ENCODE measurements around the gene GCNT2. TPM values are rescaled to one million over a fixed set of nuclear protein-coding genes. Genes with fewer than 3 reads are reported as not detected.

GCNT2 gene
- polyA plus RNA-seq, 3 donors = 3.5 to 10.0 (median 4.3) TPM

DNA sequence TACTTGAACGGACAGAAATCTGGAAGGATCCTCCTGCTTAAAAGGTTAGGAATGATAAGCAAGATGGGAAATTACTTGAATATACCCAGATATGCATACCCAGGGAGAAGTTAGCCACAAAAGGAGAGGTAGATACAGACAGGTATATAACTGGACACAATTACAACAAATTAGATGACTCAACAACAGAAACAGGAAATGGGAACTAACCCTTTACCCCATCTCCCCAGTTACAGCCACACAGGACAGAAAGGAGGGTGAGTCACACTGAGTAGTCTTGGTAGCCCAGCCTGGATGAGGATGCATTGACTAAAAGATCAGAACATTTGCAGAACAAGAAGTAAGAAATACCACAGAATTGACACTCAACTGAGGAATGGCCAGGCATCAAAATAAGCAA lies 112.1 kb downstream of the GCNT2 start:
- TF ChIP-seq, protein P1, sequence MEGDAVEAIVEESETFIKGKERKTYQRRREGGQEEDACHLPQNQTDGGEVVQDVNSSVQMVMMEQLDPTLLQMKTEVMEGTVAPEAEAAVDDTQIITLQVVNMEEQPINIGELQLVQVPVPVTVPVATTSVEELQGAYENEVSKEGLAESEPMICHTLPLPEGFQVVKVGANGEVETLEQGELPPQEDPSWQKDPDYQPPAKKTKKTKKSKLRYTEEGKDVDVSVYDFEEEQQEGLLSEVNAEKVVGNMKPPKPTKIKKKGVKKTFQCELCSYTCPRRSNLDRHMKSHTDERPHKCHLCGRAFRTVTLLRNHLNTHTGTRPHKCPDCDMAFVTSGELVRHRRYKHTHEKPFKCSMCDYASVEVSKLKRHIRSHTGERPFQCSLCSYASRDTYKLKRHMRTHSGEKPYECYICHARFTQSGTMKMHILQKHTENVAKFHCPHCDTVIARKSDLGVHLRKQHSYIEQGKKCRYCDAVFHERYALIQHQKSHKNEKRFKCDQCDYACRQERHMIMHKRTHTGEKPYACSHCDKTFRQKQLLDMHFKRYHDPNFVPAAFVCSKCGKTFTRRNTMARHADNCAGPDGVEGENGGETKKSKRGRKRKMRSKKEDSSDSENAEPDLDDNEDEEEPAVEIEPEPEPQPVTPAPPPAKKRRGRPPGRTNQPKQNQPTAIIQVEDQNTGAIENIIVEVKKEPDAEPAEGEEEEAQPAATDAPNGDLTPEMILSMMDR (IDR thresholded peaks at IDR 0.05) = no peak
- Histone ChIP-seq H3K79me2 (ENCODE audit: insufficient read depth, low read length) (no peaks in the 10 kb centered on the region), H3K4me3 (replicated peaks in 1 of 3; ENCODE audit: low read depth in 2 of 3, low read length in 3 of 3) (no peak overlapping the region), H4K20me1 (ENCODE audit: insufficient read depth, low read length) (no peaks in the 10 kb centered on the region), H3K27ac (ENCODE audit: low read depth in 1 of 2, low read length in 2 of 2) (peak overlapping the region in 1 of 2 donors; percentile 73), H3K4me1 (ENCODE audit: control insufficient read depth in 1 of 2, insufficient read depth in 2 of 2, low read length in 2 of 2) (peaks cover 23 to 27% of the 10 kb centered on the region in 2 donors), H3K9me3 (replicated peaks in 1 of 2; ENCODE audit: control insufficient read depth in 1 of 2, insufficient read depth in 1 of 2, low read length in 2 of 2) (no peaks in the 10 kb centered on the region), H3K27me3 (ENCODE audit: control insufficient read depth in 2 of 2, insufficient read depth in 2 of 2, low read length in 2 of 2) (no peaks in the 10 kb centered on the region), H3K4me2 (replicated peaks; ENCODE audit: extremely low read depth, low read length, poor library complexity, severe bottlenecking) (no peak overlapping the region), H3K36me3 (replicated peaks in 1 of 2; ENCODE audit: control insufficient read depth in 1 of 2, insufficient read depth in 2 of 2, low read length in 2 of 2) (peaks cover 4 to 8% of the 10 kb centered on the region in 2 donors), H2AFZ (ENCODE audit: insufficient read depth, low read depth, low read length, poor library complexity, severe bottlenecking) (no peak overlapping the region), H3K9ac (ENCODE audit: insufficient read depth, low read length, poor library complexity, severe bottlenecking) (no peak overlapping the region)
- peak; percentile 88 to 97 (median 95) for DNase-seq
- no peaks in the 10 kb centered on the region for H3K27me3 Mint-ChIP-seq (ENCODE audit: low read depth in 3 of 3)
- intact Hi-C loops (cut with micrococcal nuclease) = loop anchor here (5.0 to 10.0 kb wide), 2 partner anchors 36 to 98 kb away; no protein-coding TSS in a partner anchor
- peaks cover 10 to 19% of the 10 kb centered on the region in 2 donors for H3K36me3 Mint-ChIP-seq
- H3K9me3 Mint-ChIP-seq = peaks cover 0 to 1% (median 0%) of the 10 kb centered on the region in 7 donors
- H3K27ac Mint-ChIP-seq = peak overlapping the region; percentile 16 to 86 (median 77)
- peaks cover 23% of the 10 kb centered on the region for H3K4me1 Mint-ChIP-seq
- no peak overlapping the region for H3K4me3 Mint-ChIP-seq
- WGBS (ENCODE audit: insufficient coverage) = no CpG with 5 or more reads among the region's 1 CpG

DNA sequence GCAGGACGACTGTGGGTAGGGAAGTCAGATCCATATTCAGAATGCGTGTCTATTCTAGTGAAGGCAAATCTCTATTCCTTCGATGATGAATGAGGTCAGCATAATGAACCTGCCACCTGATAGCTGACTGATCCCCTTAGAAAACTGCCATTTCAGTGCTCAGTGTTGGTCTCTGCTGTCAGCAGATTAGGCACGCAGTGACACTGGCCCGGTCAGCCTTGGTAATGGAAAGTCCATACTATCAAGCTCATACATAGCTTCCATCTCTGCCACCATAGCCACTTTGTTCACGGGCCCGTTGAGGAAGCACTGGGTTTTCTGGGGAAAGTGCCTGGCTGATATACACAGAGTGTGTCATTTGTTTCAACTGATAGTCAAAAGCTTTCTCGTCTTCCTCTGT lies 119.3 kb downstream of the GCNT2 start:
- no peaks in the 10 kb centered on the region for H3K27me3 ChIP-seq (ENCODE audit: control insufficient read depth in 2 of 2, insufficient read depth in 2 of 2, low read length in 2 of 2)
- no peaks in the 10 kb centered on the region for H3K36me3 ChIP-seq (replicated peaks in 1 of 2; ENCODE audit: control insufficient read depth in 1 of 2, insufficient read depth in 2 of 2, low read length in 2 of 2)
- no peak overlapping the region for H3K9ac ChIP-seq (ENCODE audit: insufficient read depth, low read length, poor library complexity, severe bottlenecking)
- Mint-ChIP-seq H3K36me3 (peaks cover 6 to 7% of the 10 kb centered on the region in 2 donors), H3K27me3 (ENCODE audit: low read depth in 3 of 3) (peaks cover 0 to 1% (median 0%) of the 10 kb centered on the region in 3 donors), H3K27ac (no peak overlapping the region), H3K4me1 (peaks cover 43% of the 10 kb centered on the region), H3K9me3 (peaks cover 0 to 8% (median 0%) of the 10 kb centered on the region in 7 donors), H3K4me3 (no peak overlapping the region)
- no peak overlapping the region for H3K4me2 ChIP-seq (replicated peaks; ENCODE audit: extremely low read depth, low read length, poor library complexity, severe bottlenecking)
- H2AFZ ChIP-seq (ENCODE audit: insufficient read depth, low read depth, low read length, poor library complexity, severe bottlenecking) = no peak overlapping the region
- intact Hi-C loops (cut with micrococcal nuclease) = loop anchor here in 1 of 2 donors (5.0 kb wide), 1 partner anchor 52 kb away; the partner anchor contains the start of genes C6orf52 and PAK1IP1
- no peaks in the 10 kb centered on the region for H3K9me3 ChIP-seq (replicated peaks in 1 of 2; ENCODE audit: control insufficient read depth in 1 of 2, insufficient read depth in 1 of 2, low read length in 2 of 2)
- TF ChIP-seq, protein P1 (IDR thresholded peaks at IDR 0.05) = no peak
- 100% methylated on average over 7 of the region's 8 CpGs for WGBS (ENCODE audit: insufficient coverage)
- no peaks in the 10 kb centered on the region for H4K20me1 ChIP-seq (ENCODE audit: insufficient read depth, low read length)
- DNase-seq = no peak
- peaks cover 37 to 45% of the 10 kb centered on the region in 2 donors for H3K4me1 ChIP-seq (ENCODE audit: control insufficient read depth in 1 of 2, insufficient read depth in 2 of 2, low read length in 2 of 2)
- no peak overlapping the region for H3K27ac ChIP-seq (ENCODE audit: low read depth in 1 of 2, low read length in 2 of 2)
- H3K79me2 ChIP-seq (ENCODE audit: insufficient read depth, low read length) = no peaks in the 10 kb centered on the region
- no peak overlapping the region for H3K4me3 ChIP-seq (replicated peaks in 1 of 3; ENCODE audit: low read depth in 2 of 3, low read length in 3 of 3)
